DND-41 (cell line): ENCODE data around the gene PLCB4.

ENCODE experiments used
- ATAC-seq: fragments of 200-7000 bp; cut with Tn5 transposase; 3 replicates; pipeline ENCODE4 v1.9.1; 2021; ENCODE audit warnings: low read depth; ENCODE audit not compliant: insufficient read depth
- DNase-seq: peaks from one replicate; pipeline ENCODE4 v3.0.0-alpha.2; 2020
- H2AFZ ChIP-seq: 2 replicates; pipeline ENCODE4 v1.6.0; 2012; ENCODE audit warnings: low read depth, low read length
- H3K27ac ChIP-seq: 2 replicates; pipeline ENCODE4 v1.5.1; 2012; ENCODE audit warnings: low read length, inconsistent platforms
- H3K27me3 ChIP-seq: fragments of 200-600 bp; sonication (generic); 2 replicates; pipeline ENCODE4 v1.6.0; 2012; ENCODE audit warnings: low read length, mild to moderate bottlenecking, inconsistent platforms; ENCODE audit not compliant: insufficient read depth, poor library complexity
- H3K36me3 ChIP-seq: 2 replicates; pipeline ENCODE4 v1.5.1; 2012; ENCODE audit warnings: low read length, inconsistent platforms; ENCODE audit not compliant: insufficient read depth
- H3K4me1 ChIP-seq: 2 replicates; pipeline ENCODE4 v1.5.1; 2012; ENCODE audit warnings: mild to moderate bottlenecking, low read length; ENCODE audit not compliant: insufficient read depth
- H3K4me2 ChIP-seq: 2 replicates; pipeline ENCODE4 v1.6.0; 2012; ENCODE audit warnings: mild to moderate bottlenecking, moderate library complexity, low read length, inconsistent platforms; ENCODE audit not compliant: insufficient read depth
- H3K4me3 ChIP-seq, 2 experiments: fragments of 200-600 bp in 1 of 2; shearing (Covaris generic) in 1 of 2; 2 replicates each; pipeline ENCODE4 v1.5.1; 2012 to 2016; ENCODE audit warnings: inconsistent platforms in 2 of 2, low read length in 2 of 2, mild to moderate bottlenecking in 2 of 2, low read depth in 1 of 2, moderate library complexity in 1 of 2
- H3K79me2 ChIP-seq: 2 replicates; pipeline ENCODE4 v1.6.0; 2012; ENCODE audit warnings: low read length, inconsistent platforms; ENCODE audit not compliant: insufficient read depth
- H3K9ac ChIP-seq: 2 replicates; pipeline ENCODE4 v1.6.0; 2012; ENCODE audit warnings: low read depth, mild to moderate bottlenecking, inconsistent platforms, low read length, moderate library complexity
- H3K9me3 ChIP-seq: 2 replicates; pipeline ENCODE4 v1.5.1; 2012; ENCODE audit warnings: low read length, moderate library complexity, mild to moderate bottlenecking, inconsistent platforms; ENCODE audit not compliant: insufficient read depth, severe bottlenecking
- H4K20me1 ChIP-seq: 2 replicates; pipeline ENCODE4 v1.6.0; 2012; ENCODE audit warnings: low read length; ENCODE audit not compliant: insufficient read depth
- EZH2 ChIP-seq: IDR thresholded peaks from 3 replicates; pipeline ENCODE4 v1.6.1; 2012; ENCODE audit warnings: borderline replicate concordance, low read depth, mild to moderate bottlenecking, moderate library complexity, low read length, inconsistent platforms; ENCODE audit not compliant: severe bottlenecking
- TF ChIP-seq, protein P1 (sequence below): IDR thresholded peaks from 2 replicates; pipeline ENCODE4 v1.5.1; 2012; ENCODE audit warnings: borderline replicate concordance, low read length, moderate library complexity, mild to moderate bottlenecking; ENCODE audit not compliant: poor library complexity, severe bottlenecking; ENCODE audit errors: extremely low read depth

Gene PLCB4

DNA sequence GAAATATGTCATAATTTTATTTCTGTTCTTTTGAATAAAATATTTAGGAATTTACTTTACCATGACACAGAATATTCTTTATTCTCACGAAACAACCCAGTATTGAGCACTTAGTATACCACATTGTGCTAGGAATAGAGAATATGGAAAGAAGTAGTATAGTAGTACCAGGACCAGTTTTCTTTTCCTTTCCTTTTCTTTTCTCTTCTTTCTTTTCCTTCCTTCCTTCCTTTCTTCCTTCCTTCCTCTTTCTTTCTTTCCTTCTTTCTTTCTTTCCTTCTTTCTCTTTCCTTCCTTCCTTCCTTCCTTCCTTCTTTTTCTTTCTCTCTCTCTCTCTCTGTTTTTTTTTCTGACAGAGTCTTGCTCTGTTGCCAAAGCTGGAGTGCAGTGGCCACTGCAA lies 7.5 kb upstream of the PLCB4 start:
- H3K4me1 ChIP-seq = no peaks in the 10 kb centered on the region
- no peaks in the 10 kb centered on the region for H3K79me2 ChIP-seq
- H3K27me3 ChIP-seq = no peaks in the 10 kb centered on the region
- ATAC-seq (no peak), DNase-seq (no peak)
- no peak overlapping the region for H3K27ac ChIP-seq
- H3K4me3 ChIP-seq = no peak overlapping the region
- TF ChIP-seq, protein P1, sequence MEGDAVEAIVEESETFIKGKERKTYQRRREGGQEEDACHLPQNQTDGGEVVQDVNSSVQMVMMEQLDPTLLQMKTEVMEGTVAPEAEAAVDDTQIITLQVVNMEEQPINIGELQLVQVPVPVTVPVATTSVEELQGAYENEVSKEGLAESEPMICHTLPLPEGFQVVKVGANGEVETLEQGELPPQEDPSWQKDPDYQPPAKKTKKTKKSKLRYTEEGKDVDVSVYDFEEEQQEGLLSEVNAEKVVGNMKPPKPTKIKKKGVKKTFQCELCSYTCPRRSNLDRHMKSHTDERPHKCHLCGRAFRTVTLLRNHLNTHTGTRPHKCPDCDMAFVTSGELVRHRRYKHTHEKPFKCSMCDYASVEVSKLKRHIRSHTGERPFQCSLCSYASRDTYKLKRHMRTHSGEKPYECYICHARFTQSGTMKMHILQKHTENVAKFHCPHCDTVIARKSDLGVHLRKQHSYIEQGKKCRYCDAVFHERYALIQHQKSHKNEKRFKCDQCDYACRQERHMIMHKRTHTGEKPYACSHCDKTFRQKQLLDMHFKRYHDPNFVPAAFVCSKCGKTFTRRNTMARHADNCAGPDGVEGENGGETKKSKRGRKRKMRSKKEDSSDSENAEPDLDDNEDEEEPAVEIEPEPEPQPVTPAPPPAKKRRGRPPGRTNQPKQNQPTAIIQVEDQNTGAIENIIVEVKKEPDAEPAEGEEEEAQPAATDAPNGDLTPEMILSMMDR = no peak
- TF ChIP-seq EZH2 = no peak
- H2AFZ ChIP-seq = no peak overlapping the region
- no peak overlapping the region for H3K4me2 ChIP-seq
- H3K9ac ChIP-seq = no peak overlapping the region
- no peaks in the 10 kb centered on the region for H4K20me1 ChIP-seq
- H3K9me3 ChIP-seq = no peaks in the 10 kb centered on the region
- no peaks in the 10 kb centered on the region for H3K36me3 ChIP-seq

DNA sequence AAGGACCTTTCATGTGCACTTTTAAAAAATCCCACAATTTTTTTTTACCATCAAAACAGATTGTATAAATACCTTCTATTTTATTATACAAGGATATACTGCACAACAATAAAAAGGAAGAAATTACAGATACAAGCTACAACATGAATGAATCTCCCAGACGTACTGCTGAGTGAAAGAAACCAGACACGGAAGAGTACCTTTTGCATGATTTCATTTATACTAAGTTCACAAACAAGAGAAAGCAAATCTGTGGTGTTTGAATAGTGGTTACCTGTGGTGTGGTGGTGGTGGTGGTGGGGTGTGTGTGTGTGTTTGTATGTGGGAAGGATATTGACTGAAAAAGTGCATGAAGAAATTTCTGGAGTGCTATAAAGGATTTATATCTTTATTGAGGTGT lies 6.8 kb upstream of the PLCB4 start:
- H3K27ac ChIP-seq = no peak overlapping the region
- H3K4me3 ChIP-seq = no peak overlapping the region
- no peak overlapping the region for H2AFZ ChIP-seq
- no peaks in the 10 kb centered on the region for H3K27me3 ChIP-seq
- no peaks in the 10 kb centered on the region for H3K79me2 ChIP-seq
- ATAC-seq (no peak), DNase-seq (no peak)
- no peaks in the 10 kb centered on the region for H3K9me3 ChIP-seq
- TF ChIP-seq, protein P1 = no peak
- no peak for TF ChIP-seq EZH2
- H3K4me1 ChIP-seq = no peaks in the 10 kb centered on the region
- no peak overlapping the region for H3K4me2 ChIP-seq
- no peaks in the 10 kb centered on the region for H3K36me3 ChIP-seq
- no peaks in the 10 kb centered on the region for H4K20me1 ChIP-seq
- no peak overlapping the region for H3K9ac ChIP-seq

DNA sequence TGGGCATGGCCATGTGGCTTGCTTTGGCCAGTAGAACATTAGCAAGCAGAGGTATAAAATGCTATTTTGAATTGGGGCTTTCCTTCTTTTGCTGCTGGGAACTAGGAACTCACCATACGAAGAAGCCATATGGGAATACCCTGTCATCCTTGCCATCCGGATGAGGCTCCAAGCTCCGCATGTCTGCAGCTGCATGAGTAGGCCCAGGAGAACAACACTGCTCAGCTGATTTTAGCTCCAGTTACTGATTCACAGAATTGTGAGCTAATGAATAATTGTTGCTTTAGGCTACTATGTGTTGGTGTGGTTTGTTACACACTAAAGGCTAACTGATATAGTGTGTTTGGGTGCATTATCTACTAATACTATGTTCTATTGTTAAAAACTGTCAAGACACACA lies 2.7 kb upstream of the PLCB4 start:
- no peak for ATAC-seq
- no peak overlapping the region for H3K9ac ChIP-seq
- H3K27me3 ChIP-seq = peaks cover 15% of the 10 kb centered on the region
- no peak overlapping the region for H3K4me2 ChIP-seq
- no peaks in the 10 kb centered on the region for H3K79me2 ChIP-seq
- H2AFZ ChIP-seq = no peak overlapping the region
- no peak for DNase-seq
- no peak for TF ChIP-seq EZH2
- TF ChIP-seq, protein P1 = no peak
- peaks cover 23% of the 10 kb centered on the region for H3K4me1 ChIP-seq
- no peaks in the 10 kb centered on the region for H3K9me3 ChIP-seq
- H4K20me1 ChIP-seq = no peaks in the 10 kb centered on the region
- H3K36me3 ChIP-seq = no peaks in the 10 kb centered on the region
- H3K27ac ChIP-seq = no peak overlapping the region
- no peak overlapping the region for H3K4me3 ChIP-seq
